Measurements from ENCODE around the gene SLC66A1. TPM values are rescaled to one million over a fixed set of nuclear protein-coding genes. Genes with fewer than 3 reads are reported as not detected.

Gene SLC66A1
- total and polyA plus RNA-seq, 9 of the 15 experiments (the other 6 are each of a cell fraction or from before 2014, with no cell fraction given) = 1.2 to 40.8 (median 18.6) TPM

DNA sequence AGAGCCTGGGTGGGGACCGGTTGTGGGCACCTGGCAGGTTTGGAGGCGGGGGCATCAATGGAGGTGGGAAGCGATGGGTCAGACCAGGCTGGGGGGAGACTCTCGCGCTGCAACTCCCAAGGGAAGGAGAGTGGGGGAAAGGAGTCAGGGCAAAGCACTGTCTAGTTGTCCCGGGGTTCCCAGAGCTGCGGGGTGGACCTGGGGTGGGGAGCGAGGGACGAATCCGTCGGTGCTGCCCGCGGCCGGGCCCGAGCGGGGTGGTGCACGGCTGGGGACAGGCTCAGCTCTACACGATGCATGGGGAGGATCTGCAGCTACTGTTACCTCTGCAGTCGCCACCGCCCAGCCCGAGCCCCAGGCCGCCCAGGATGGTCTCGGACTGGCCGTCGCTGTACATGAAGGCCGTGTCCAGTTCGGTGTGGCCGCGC is 609 bp upstream of the SLC66A1 start (continued):
- TF ChIP-seq, protein P1, sequence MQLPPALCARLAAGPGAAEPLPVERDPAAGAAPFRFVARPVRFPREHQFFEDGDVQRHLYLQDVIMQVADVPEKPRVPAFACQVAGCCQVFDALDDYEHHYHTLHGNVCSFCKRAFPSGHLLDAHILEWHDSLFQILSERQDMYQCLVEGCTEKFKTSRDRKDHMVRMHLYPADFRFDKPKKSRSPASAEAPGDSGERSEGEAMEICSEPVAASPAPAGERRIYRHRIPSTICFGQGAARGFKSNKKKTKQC (CRISPR knock-in tag; IDR thresholded peaks at IDR 0.05) = no peak; the same call in 1 of the 2 replicates
- TF ChIP-seq, protein P2, sequence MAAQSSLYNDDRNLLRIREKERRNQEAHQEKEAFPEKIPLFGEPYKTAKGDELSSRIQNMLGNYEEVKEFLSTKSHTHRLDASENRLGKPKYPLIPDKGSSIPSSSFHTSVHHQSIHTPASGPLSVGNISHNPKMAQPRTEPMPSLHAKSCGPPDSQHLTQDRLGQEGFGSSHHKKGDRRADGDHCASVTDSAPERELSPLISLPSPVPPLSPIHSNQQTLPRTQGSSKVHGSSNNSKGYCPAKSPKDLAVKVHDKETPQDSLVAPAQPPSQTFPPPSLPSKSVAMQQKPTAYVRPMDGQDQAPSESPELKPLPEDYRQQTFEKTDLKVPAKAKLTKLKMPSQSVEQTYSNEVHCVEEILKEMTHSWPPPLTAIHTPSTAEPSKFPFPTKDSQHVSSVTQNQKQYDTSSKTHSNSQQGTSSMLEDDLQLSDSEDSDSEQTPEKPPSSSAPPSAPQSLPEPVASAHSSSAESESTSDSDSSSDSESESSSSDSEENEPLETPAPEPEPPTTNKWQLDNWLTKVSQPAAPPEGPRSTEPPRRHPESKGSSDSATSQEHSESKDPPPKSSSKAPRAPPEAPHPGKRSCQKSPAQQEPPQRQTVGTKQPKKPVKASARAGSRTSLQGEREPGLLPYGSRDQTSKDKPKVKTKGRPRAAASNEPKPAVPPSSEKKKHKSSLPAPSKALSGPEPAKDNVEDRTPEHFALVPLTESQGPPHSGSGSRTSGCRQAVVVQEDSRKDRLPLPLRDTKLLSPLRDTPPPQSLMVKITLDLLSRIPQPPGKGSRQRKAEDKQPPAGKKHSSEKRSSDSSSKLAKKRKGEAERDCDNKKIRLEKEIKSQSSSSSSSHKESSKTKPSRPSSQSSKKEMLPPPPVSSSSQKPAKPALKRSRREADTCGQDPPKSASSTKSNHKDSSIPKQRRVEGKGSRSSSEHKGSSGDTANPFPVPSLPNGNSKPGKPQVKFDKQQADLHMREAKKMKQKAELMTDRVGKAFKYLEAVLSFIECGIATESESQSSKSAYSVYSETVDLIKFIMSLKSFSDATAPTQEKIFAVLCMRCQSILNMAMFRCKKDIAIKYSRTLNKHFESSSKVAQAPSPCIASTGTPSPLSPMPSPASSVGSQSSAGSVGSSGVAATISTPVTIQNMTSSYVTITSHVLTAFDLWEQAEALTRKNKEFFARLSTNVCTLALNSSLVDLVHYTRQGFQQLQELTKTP (IDR thresholded peaks at IDR 0.05; ENCODE audit: low read depth in 1 of 2, partially characterized antibody in 2 of 2) = no peak
- no peak for TF ChIP-seq HDAC8 (tag; IDR thresholded peaks at IDR 0.05)
- TF ChIP-seq STAG1 (CRISPR knock-in tag; IDR thresholded peaks at IDR 0.05; ENCODE audit: borderline replicate concordance) = 0 out of 2 replicates have a peak, but pooled peaks have one; percentile 32
- TF ChIP-seq, protein P3, sequence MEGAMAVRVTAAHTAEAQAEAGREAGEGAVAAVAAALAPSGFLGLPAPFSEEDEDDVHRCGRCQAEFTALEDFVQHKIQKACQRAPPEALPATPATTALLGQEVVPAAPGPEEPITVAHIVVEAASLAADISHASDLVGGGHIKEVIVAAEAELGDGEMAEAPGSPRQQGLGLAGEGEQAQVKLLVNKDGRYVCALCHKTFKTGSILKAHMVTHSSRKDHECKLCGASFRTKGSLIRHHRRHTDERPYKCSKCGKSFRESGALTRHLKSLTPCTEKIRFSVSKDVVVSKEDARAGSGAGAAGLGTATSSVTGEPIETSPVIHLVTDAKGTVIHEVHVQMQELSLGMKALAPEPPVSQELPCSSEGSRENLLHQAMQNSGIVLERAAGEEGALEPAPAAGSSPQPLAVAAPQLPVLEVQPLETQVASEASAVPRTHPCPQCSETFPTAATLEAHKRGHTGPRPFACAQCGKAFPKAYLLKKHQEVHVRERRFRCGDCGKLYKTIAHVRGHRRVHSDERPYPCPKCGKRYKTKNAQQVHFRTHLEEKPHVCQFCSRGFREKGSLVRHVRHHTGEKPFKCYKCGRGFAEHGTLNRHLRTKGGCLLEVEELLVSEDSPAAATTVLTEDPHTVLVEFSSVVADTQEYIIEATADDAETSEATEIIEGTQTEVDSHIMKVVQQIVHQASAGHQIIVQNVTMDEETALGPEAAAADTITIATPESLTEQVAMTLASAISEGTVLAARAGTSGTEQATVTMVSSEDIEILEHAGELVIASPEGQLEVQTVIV (CRISPR knock-in tag; IDR thresholded peaks at IDR 0.05; ENCODE audit: borderline replicate concordance) = no peak
- TF ChIP-seq ILK (tag; IDR thresholded peaks at IDR 0.05; ENCODE audit: borderline replicate concordance, low read depth) = no peak
- TF ChIP-seq, protein P4, sequence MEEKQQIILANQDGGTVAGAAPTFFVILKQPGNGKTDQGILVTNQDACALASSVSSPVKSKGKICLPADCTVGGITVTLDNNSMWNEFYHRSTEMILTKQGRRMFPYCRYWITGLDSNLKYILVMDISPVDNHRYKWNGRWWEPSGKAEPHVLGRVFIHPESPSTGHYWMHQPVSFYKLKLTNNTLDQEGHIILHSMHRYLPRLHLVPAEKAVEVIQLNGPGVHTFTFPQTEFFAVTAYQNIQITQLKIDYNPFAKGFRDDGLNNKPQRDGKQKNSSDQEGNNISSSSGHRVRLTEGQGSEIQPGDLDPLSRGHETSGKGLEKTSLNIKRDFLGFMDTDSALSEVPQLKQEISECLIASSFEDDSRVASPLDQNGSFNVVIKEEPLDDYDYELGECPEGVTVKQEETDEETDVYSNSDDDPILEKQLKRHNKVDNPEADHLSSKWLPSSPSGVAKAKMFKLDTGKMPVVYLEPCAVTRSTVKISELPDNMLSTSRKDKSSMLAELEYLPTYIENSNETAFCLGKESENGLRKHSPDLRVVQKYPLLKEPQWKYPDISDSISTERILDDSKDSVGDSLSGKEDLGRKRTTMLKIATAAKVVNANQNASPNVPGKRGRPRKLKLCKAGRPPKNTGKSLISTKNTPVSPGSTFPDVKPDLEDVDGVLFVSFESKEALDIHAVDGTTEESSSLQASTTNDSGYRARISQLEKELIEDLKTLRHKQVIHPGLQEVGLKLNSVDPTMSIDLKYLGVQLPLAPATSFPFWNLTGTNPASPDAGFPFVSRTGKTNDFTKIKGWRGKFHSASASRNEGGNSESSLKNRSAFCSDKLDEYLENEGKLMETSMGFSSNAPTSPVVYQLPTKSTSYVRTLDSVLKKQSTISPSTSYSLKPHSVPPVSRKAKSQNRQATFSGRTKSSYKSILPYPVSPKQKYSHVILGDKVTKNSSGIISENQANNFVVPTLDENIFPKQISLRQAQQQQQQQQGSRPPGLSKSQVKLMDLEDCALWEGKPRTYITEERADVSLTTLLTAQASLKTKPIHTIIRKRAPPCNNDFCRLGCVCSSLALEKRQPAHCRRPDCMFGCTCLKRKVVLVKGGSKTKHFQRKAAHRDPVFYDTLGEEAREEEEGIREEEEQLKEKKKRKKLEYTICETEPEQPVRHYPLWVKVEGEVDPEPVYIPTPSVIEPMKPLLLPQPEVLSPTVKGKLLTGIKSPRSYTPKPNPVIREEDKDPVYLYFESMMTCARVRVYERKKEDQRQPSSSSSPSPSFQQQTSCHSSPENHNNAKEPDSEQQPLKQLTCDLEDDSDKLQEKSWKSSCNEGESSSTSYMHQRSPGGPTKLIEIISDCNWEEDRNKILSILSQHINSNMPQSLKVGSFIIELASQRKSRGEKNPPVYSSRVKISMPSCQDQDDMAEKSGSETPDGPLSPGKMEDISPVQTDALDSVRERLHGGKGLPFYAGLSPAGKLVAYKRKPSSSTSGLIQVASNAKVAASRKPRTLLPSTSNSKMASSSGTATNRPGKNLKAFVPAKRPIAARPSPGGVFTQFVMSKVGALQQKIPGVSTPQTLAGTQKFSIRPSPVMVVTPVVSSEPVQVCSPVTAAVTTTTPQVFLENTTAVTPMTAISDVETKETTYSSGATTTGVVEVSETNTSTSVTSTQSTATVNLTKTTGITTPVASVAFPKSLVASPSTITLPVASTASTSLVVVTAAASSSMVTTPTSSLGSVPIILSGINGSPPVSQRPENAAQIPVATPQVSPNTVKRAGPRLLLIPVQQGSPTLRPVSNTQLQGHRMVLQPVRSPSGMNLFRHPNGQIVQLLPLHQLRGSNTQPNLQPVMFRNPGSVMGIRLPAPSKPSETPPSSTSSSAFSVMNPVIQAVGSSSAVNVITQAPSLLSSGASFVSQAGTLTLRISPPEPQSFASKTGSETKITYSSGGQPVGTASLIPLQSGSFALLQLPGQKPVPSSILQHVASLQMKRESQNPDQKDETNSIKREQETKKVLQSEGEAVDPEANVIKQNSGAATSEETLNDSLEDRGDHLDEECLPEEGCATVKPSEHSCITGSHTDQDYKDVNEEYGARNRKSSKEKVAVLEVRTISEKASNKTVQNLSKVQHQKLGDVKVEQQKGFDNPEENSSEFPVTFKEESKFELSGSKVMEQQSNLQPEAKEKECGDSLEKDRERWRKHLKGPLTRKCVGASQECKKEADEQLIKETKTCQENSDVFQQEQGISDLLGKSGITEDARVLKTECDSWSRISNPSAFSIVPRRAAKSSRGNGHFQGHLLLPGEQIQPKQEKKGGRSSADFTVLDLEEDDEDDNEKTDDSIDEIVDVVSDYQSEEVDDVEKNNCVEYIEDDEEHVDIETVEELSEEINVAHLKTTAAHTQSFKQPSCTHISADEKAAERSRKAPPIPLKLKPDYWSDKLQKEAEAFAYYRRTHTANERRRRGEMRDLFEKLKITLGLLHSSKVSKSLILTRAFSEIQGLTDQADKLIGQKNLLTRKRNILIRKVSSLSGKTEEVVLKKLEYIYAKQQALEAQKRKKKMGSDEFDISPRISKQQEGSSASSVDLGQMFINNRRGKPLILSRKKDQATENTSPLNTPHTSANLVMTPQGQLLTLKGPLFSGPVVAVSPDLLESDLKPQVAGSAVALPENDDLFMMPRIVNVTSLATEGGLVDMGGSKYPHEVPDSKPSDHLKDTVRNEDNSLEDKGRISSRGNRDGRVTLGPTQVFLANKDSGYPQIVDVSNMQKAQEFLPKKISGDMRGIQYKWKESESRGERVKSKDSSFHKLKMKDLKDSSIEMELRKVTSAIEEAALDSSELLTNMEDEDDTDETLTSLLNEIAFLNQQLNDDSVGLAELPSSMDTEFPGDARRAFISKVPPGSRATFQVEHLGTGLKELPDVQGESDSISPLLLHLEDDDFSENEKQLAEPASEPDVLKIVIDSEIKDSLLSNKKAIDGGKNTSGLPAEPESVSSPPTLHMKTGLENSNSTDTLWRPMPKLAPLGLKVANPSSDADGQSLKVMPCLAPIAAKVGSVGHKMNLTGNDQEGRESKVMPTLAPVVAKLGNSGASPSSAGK (IDR thresholded peaks at IDR 0.05) = no peak; the same call in 1 of the 2 replicates

Measured in K562 (cell line).